ENCODE measurements around the gene CNN3.

CNN3 gene

GRCh38 chr1:94955767-94956632 is 29.1 kb upstream of the CNN3 start:
- no peak for TF ChIP-seq CTCF (IDR thresholded peaks at IDR 0.05; ENCODE audit: low read length, missing control alignments)
- peak; percentile 48 for DNase-seq (ENCODE audit: low read depth)
- no peak overlapping the region for H3K4me3 ChIP-seq (replicated peaks; ENCODE audit: low read depth, low read length)

- no peak for TF ChIP-seq CTCF (IDR thresholded peaks at IDR 0.05; ENCODE audit: low read length, missing control alignments)
- peak; percentile 43 for DNase-seq (ENCODE audit: low read depth)
- H3K4me3 ChIP-seq (replicated peaks; ENCODE audit: low read depth, low read length) = no peak overlapping the region
These were observed 27.6 kb upstream of the CNN3 start for GRCh38 chr1:94954263-94955220.

- DNase-seq (ENCODE audit: low read depth) = no peak
- no peak overlapping the region for H3K4me3 ChIP-seq (replicated peaks; ENCODE audit: low read depth, low read length)
- no peak for TF ChIP-seq CTCF (IDR thresholded peaks at IDR 0.05; ENCODE audit: low read length, missing control alignments)
These were observed 26.8 kb upstream of the CNN3 start for GRCh38 chr1:94953746-94954145.

GRCh38 chr1:94953107-94953506 is 26.2 kb upstream of the CNN3 start:
- DNase-seq (ENCODE audit: low read depth) = no peak
- TF ChIP-seq CTCF (IDR thresholded peaks at IDR 0.05; ENCODE audit: low read length, missing control alignments) = no peak
- H3K4me3 ChIP-seq (replicated peaks; ENCODE audit: low read depth, low read length) = no peak overlapping the region

- TF ChIP-seq CTCF (IDR thresholded peaks at IDR 0.05; ENCODE audit: low read length, missing control alignments) = no peak
- H3K4me3 ChIP-seq (replicated peaks; ENCODE audit: low read depth, low read length) = no peak overlapping the region
- no peak for DNase-seq (ENCODE audit: low read depth)
These were observed 25.6 kb upstream of the CNN3 start for GRCh38 chr1:94952539-94952938.

GRCh38 chr1:94951509-94952208 is 24.7 kb upstream of the CNN3 start:
- no peak for DNase-seq (ENCODE audit: low read depth)
- no peak for TF ChIP-seq CTCF (IDR thresholded peaks at IDR 0.05; ENCODE audit: low read length, missing control alignments)
- H3K4me3 ChIP-seq (replicated peaks; ENCODE audit: low read depth, low read length) = no peak overlapping the region

Data from fibroblast of pulmonary artery (primary cell).